Stomach (tissue), 19 donors: ENCODE measurements around the gene CDK15. TPM values are rescaled to one million over a fixed set of nuclear protein-coding genes. Genes with fewer than 3 reads are reported as not detected.

Experiments
- DNase-seq, 2 donors: peaks; one replicate each; pipeline versions ENCODE4 v3.0.0 to v3.0.0-alpha.2; 2013 to 2019
- H3K27ac ChIP-seq, 5 donors: fragments of 200-600 bp in 4 of 5; sonication (generic) in 4 of 5; one replicate each; pipeline ENCODE4 v1.5.1; 2013 to 2019; ENCODE audit warnings: mild to moderate bottlenecking in 1 of 5, moderate library complexity in 1 of 5
- H3K27me3 ChIP-seq, 3 donors: fragments of 200-600 bp; sonication (generic); one replicate each; pipeline ENCODE4 v1.5.1; 2017 to 2019; ENCODE audit warnings: mixed run types in 1 of 3
- H3K36me3 ChIP-seq, 4 donors: fragments of 200-600 bp; sonication (generic); 1 replicate in 3 of 4; 2 replicates in 1 of 4; pipeline ENCODE4 v1.5.1; 2016 to 2019
- H3K4me1 ChIP-seq, 4 donors: fragments of 200-600 bp; sonication (generic); one replicate each; pipeline ENCODE4 v1.5.1; 2016 to 2019
- H3K4me3 ChIP-seq, 4 donors: fragments of 200-600 bp; sonication (generic) in 3 of 4; one replicate each; pipeline ENCODE4 v1.5.1; 2016 to 2019; ENCODE audit warnings: mild to moderate bottlenecking in 1 of 4
- H3K9me3 ChIP-seq, 4 donors: fragments of 200-600 bp; sonication (generic); one replicate each; pipeline ENCODE4 v1.5.1; 2016 to 2019
- EP300 ChIP-seq: sonication (generic); formaldehyde crosslinking; IDR thresholded peaks from one replicate; pipeline ENCODE4 v1.6.1; 2017; ENCODE audit warnings: antibody characterized with exemption
- POLR2A ChIP-seq, 4 donors: fragments of 450-650 bp; IDR thresholded peaks; one replicate each; pipeline ENCODE4 v1.6.1; 2016; ENCODE audit warnings: antibody characterized with exemption in 4 of 4, control low read depth in 2 of 4, mild to moderate bottlenecking in 1 of 4, moderate library complexity in 1 of 4
- POLR2AphosphoS5 ChIP-seq, 3 donors: sonication (generic); formaldehyde crosslinking; IDR thresholded peaks; one replicate each; pipeline ENCODE4 v1.6.1; 2016; ENCODE audit warnings: antibody characterized with exemption in 3 of 3
- WGBS, 5 donors: extraction: QIAGEN DNeasy Blood & Tissue Kit in 3 of 5; methylation state at CpG; one replicate each; pipeline versions ENCODE4 v1.1.5 to v1.1.7; 2013 to 2018; 5-methylcytosine and 5-hydroxymethylcytosine counted together
- intact Hi-C: fragments of 100-400 bp; cut with DNase I; formaldehyde crosslinking; loops from one replicate; pipeline ENCODE4 v1.15.1; 2023; ENCODE audit warnings: low total_unique reads
- long read RNA-seq, 10 donors: transcript quantifications; one replicate each; lab custom pipeline, GENCODE V29; 2026
- polyA plus RNA-seq, 3 donors: library from polyadenylated mRNA; stranded (reverse); fragments of 200-250 nt; gene quantifications; one replicate each; pipeline ENCODE4 v1.2.3, GENCODE V29; 2013
- total RNA-seq, 5 donors: library from RNA; depleted of rRNA; stranded (reverse); fragments of >200 nt; gene quantifications; one replicate each; pipeline versions ENCODE4 v1.1.0 to v1.2.3, GENCODE V29; 2014 to 2016
- TF ChIP-seq, protein P1 (sequence below), 7 experiments: fragments of 450-650 bp in 4 of 7; fragments of 200-600 bp in 3 of 7; sonication (generic) in 3 of 7; IDR thresholded peaks; one replicate each; pipeline ENCODE4 v1.5.1; 2016 to 2019; ENCODE audit warnings: antibody characterized with exemption in 7 of 7, control low read depth in 2 of 7, mild to moderate bottlenecking in 1 of 7
- donor health status: healthy with polysubstance abuse.
- donor health status: Bipolar disorder and iron deficiency.
- donor health status: healthy.

The CDK15 gene
- total RNA-seq (10 to 100 TPM in 1 of 5 donors, 1 to 10 TPM in 2, not detected in 2; 1.3 to 24.1 (median 3.6) TPM), polyA plus RNA-seq (1 to 10 TPM in 2 of 3 donors, under 1 TPM in 1; 0.08 to 6.0 (median 2.9) TPM)
- long read RNA-seq, donor 1: 0 reads
- long read RNA-seq, donor 2: 0 reads
- long read RNA-seq, donor 3: 0 reads
- long read RNA-seq, donor 4: 0 reads
- long read RNA-seq, donor 5: 0 reads
- long read RNA-seq, donor 6: 0 reads
- long read RNA-seq, donor 7: 0 reads
- long read RNA-seq, donor 8: 0 reads
- long read RNA-seq, donor 9: 0 reads
- long read RNA-seq, donor 10: 0 reads

- 42 to 61% (median 54%) methylated on average over 10 of the region's 10 CpGs for WGBS, 5 donors
- Histone ChIP-seq H3K36me3 (no peaks in the 10 kb centered on the region), H3K4me3 (no peak within 1 kb of the TSS), H3K4me1 (peaks cover 0 to 4% (median 0%) of the 10 kb centered on the region in 4 donors), H3K27me3 (no peaks in the 10 kb centered on the region), H3K27ac (peak within 1 kb of the TSS in 2 of 5 donors; percentile 28 to 46), H3K9me3 (no peaks in the 10 kb centered on the region)
- peak in 1 of 2 donors; percentile 47 for DNase-seq
- TF ChIP-seq, protein P1, sequence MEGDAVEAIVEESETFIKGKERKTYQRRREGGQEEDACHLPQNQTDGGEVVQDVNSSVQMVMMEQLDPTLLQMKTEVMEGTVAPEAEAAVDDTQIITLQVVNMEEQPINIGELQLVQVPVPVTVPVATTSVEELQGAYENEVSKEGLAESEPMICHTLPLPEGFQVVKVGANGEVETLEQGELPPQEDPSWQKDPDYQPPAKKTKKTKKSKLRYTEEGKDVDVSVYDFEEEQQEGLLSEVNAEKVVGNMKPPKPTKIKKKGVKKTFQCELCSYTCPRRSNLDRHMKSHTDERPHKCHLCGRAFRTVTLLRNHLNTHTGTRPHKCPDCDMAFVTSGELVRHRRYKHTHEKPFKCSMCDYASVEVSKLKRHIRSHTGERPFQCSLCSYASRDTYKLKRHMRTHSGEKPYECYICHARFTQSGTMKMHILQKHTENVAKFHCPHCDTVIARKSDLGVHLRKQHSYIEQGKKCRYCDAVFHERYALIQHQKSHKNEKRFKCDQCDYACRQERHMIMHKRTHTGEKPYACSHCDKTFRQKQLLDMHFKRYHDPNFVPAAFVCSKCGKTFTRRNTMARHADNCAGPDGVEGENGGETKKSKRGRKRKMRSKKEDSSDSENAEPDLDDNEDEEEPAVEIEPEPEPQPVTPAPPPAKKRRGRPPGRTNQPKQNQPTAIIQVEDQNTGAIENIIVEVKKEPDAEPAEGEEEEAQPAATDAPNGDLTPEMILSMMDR (IDR thresholded peaks at IDR 0.05): no peak
- TF ChIP-seq POLR2AphosphoS5 (IDR thresholded peaks at IDR 0.05): no peak
- no peak for TF ChIP-seq EP300
- TF ChIP-seq POLR2A (IDR thresholded peaks at IDR 0.05): no peak
- intact Hi-C loops: no loop called here
Observed at GRCh38 chr2:201806442-201807170, at the start of gene CDK15. CDK15 (plus strand) TSS chr2:201806537; CDS start chr2:201806665, 128 bp downstream.

GRCh38 chr2:201758234-201758633 lies 48.1 kb upstream of the CDK15 start:
- Histone ChIP-seq H3K27ac (no peak overlapping the region), H3K4me3 (no peak overlapping the region), H3K9me3 (no peaks in the 10 kb centered on the region), H3K27me3 (no peaks in the 10 kb centered on the region), H3K36me3 (peaks cover 20 to 64% (median 57%) of the 10 kb centered on the region in 4 donors), H3K4me1 (peaks cover 0 to 27% (median 0%) of the 10 kb centered on the region in 4 donors)
- WGBS, 5 donors: 0 to 12% (median 0%) methylated on average over 1 of the region's 1 CpG
- peak in 1 of 2 donors; percentile 46 for DNase-seq
- TF ChIP-seq, protein P1 (IDR thresholded peaks at IDR 0.05): no peak
- TF ChIP-seq POLR2AphosphoS5 (IDR thresholded peaks at IDR 0.05) (no peak), POLR2A (IDR thresholded peaks at IDR 0.05) (no peak), EP300 (no peak)
- intact Hi-C loops: no loop called here

- peaks cover 0 to 27% (median 0%) of the 10 kb centered on the region in 4 donors for H3K4me1 ChIP-seq
- H3K36me3 ChIP-seq: peaks cover 20 to 65% (median 60%) of the 10 kb centered on the region in 4 donors
- no peak overlapping the region for H3K27ac ChIP-seq
- WGBS, 5 donors: 36 to 70% (median 61%) methylated on average over 3 of the region's 3 CpGs
- DNase-seq: no peak
- no peaks in the 10 kb centered on the region for H3K9me3 ChIP-seq
- no peak overlapping the region for H3K4me3 ChIP-seq
- no peak for TF ChIP-seq POLR2A (IDR thresholded peaks at IDR 0.05)
- no peak for TF ChIP-seq POLR2AphosphoS5 (IDR thresholded peaks at IDR 0.05)
- H3K27me3 ChIP-seq: no peaks in the 10 kb centered on the region
- intact Hi-C loops: no loop called here
Observed at GRCh38 chr2:201758873-201759272, 47.5 kb upstream of the CDK15 start.

GRCh38 chr2:201759567-201759966 lies 46.8 kb upstream of the CDK15 start:
- intact Hi-C loops: no loop called here
- H3K4me1 ChIP-seq: peaks cover 0 to 27% (median 0%) of the 10 kb centered on the region in 4 donors
- TF ChIP-seq POLR2A (IDR thresholded peaks at IDR 0.05): no peak
- TF ChIP-seq EP300: no peak
- TF ChIP-seq POLR2AphosphoS5 (IDR thresholded peaks at IDR 0.05): no peak
- TF ChIP-seq, protein P1 (IDR thresholded peaks at IDR 0.05): no peak
- no peaks in the 10 kb centered on the region for H3K9me3 ChIP-seq
- H3K4me3 ChIP-seq: no peak overlapping the region
- no peak for DNase-seq
- H3K27ac ChIP-seq: no peak overlapping the region
- 88 to 98% (median 97%) methylated on average over 1 of the region's 1 CpG for WGBS, 5 donors
- H3K36me3 ChIP-seq: peaks cover 14 to 60% (median 57%) of the 10 kb centered on the region in 4 donors
- no peaks in the 10 kb centered on the region for H3K27me3 ChIP-seq
